Stimulated activated CD8-positive, alpha-beta memory T cell treated with anti-CD3 and anti-CD28 coated beads, Interleukin-12 subunit alpha, Interleukin-12 subunit beta, amount 100 ng/mL, for 1 hour (primary cell): ENCODE results near the gene APH1B.
"Not testable (repeated sequence)": the region's sequence is repeated elsewhere in the genome, so short reads cannot be mapped to it uniquely, and the experiment has no call there.

ENCODE experiments used
- DNase-seq: peaks from one replicate; pipeline ENCODE4 v3.0.0-alpha.2; 2020; ENCODE audit warnings: low read depth

The APH1B gene

GRCh38 chr15:63332367-63333124, 55.1 kb downstream of the APH1B start:
- DNase-seq: no peak

DNA sequence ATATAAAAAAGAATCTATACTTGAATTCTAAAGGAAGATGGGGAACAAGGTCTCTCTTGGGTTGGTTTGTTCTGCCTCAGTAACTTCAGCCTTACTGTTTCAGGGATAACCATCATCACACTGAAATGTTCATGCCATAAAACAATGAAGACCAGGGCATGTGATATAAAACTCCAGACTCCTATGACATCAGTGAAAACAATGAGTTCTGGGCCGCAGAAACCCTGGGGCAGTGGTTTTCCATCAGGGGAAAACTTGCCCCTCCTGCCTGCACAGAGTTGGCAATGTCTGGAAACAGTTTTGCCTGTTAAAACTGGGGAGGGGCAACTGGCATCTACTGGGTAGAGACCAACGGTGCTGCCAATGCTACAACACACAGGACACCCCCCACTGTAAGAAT, 57.4 kb downstream of the APH1B start:
- DNase-seq: no peak

- no peak for DNase-seq
These were observed 58.3 kb downstream of the APH1B start for GRCh38 chr15:63335543-63336240.

DNA sequence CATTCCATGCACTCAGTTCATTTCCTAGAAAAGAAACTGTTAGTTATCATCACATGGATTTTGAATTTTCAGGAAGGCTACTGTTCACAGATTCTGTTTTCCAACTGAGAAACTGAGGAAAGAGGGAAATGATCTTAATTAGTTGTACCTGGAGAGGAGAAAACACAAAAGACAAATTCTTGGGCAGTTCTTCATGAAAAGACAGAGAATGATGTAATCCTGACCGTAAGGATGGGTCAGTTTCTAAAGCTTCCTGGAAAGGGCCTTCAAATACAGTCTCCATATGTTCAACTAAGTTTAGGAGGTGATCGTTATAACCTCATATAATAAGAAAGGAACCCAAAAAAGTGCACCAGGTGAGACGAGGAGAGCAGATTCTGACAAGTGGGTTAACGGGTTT, 59.6 kb downstream of the APH1B start:
- DNase-seq: no peak

DNA sequence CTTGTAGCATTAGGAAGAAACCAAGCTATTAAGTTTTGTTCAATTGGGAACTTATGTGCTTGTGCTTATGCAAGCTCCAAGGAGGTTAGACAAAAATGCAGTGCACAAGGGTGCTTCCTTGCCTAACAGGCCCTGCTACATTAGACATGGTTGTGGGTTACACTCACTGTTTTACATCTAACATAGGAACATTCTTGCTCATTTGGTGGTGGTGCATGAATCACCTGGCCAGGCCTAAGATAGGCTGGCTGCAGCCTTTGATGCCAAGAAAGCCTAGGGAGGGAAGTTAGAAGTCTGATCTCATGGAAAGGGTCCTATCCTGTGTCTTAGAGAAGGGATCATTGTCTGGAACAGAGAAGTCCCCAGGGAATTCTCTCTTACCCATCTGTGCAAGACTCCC, 60.8 kb downstream of the APH1B start:
- DNase-seq: no peak

- DNase-seq: no peak
These were observed 61.8 kb downstream of the APH1B start for GRCh38 chr15:63339006-63339766.

DNA sequence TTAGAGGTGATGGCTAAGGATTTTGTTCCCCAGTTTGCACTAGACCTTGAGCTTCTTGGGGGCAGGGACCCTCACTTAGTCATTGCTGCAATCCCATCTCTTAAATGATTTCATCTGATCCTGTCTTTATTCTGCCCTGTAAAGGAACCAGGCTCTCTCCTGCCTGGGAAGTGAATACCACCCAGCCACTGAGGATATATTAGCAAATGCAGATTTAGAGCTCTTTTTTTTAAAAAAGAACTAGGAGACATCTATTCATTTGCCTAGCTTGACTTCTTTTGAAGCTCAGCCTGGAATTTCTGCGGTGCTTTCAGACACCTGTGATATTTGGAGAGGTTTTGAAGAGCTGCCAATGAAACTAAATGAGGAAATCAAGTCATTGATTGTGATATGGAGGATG, 62.4 kb downstream of the APH1B start:
- no peak for DNase-seq

DNA sequence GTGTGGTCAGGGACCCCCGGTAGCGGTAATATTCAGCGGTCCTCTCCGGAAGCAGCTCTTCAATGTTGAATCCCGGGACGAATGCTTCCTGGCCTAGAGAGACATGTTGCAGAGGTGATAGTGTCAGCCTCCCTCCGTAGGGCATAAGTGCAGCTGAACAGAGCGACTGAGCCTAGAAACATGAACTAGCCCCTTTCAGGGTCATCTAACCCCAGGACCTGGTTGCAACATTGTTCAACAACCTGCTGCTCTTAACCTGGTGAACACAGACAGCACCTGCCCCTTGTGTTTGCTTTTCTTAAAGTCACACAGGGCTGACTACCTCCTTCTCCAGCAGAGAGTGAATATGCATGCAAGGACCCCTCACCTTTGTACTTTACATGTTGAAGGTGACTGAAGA, 62.9 kb downstream of the APH1B start:
- DNase-seq: no peak

GRCh38 chr15:63340878-63341277, 63.5 kb downstream of the APH1B start:
- no peak for DNase-seq

- DNase-seq: no peak
These were observed 64.5 kb downstream of the APH1B start for GRCh38 chr15:63341898-63342297.

GRCh38 chr15:63342996-63343562, 65.7 kb downstream of the APH1B start:
- DNase-seq: not testable (repeated sequence)

DNA sequence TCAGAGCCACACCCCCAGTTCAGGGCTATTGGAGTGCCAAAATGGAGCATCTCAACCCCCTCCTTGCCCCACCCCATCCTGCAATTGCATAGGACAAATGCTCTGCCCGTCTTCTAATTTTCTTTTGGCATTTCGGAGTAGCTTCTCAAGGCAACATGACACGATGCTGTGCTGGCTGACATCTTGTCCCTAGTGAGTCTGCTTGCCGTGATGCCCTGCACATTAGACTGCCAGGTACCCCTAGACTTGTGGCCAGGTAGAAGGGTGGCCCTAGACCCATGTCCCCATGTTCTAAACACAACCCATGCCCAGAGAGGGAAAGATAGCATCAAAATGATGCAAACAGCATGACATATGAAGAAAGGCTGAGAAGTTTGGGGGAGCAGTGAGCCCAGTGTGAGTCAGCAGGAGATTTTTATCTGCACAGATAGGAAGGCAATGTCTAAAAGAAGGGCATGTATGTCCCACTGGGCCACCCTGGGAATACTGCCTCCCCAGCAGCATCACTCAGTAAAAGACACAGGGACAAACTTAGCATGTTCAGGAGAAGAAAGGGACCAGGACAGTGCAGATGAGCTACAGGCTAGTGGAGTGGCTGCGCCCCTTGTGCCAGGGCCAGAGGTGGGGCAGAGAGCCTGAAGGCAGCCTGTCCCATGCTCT, 67.5 kb downstream of the APH1B start:
- no peak for DNase-seq

DNA sequence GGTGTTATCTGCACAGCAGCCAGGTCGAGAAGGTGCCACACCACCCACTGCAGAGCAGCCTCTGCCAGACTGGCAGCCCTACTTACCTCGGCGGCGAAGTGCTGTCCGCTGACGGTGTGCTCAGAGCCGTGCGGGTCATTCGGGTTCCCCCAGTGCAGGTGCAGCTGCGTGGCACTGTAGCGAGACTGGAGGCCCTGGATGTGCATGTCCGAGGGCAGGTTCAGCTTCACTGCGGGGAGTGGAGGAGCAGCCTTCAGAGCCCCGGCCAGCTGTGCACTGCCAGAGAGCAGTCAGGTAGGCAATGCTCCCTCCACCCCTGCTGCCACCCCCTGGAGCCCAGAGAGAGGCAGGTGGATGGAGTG, 68.0 kb downstream of the APH1B start:
- no peak for DNase-seq

GRCh38 chr15:63347074-63347857, 69.9 kb downstream of the APH1B start:
- DNase-seq: no peak

GRCh38 chr15:63348392-63348791, 71.0 kb downstream of the APH1B start:
- no peak for DNase-seq

DNA sequence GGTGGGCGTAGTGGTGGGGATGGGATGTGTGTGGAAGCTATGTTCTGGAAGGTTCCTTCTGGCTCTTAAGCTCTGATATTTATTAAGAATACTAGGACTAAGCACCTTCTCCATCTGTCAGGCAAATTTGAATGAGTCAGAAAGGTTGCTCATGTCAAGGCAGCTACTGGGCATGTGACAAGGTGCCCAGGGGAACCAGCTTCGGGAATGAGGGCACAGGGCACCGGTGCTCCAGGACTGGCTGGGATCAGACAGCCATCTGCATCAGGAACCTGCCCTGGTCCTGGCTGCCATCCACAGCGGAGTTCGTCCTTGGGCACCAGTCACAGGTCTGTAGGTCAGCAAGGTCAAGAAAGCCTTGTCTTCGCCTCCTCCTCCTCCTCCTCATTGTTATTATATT, 71.8 kb downstream of the APH1B start:
- DNase-seq: no peak

GRCh38 chr15:63349621-63350020, 72.2 kb downstream of the APH1B start:
- DNase-seq: no peak

GRCh38 chr15:63350178-63350621, 72.8 kb downstream of the APH1B start:
- DNase-seq: no peak

- no peak for DNase-seq
These were observed 73.8 kb downstream of the APH1B start for GRCh38 chr15:63351170-63351569.

- no peak for DNase-seq
These were observed 75.4 kb downstream of the APH1B start for GRCh38 chr15:63352808-63353207.

DNA sequence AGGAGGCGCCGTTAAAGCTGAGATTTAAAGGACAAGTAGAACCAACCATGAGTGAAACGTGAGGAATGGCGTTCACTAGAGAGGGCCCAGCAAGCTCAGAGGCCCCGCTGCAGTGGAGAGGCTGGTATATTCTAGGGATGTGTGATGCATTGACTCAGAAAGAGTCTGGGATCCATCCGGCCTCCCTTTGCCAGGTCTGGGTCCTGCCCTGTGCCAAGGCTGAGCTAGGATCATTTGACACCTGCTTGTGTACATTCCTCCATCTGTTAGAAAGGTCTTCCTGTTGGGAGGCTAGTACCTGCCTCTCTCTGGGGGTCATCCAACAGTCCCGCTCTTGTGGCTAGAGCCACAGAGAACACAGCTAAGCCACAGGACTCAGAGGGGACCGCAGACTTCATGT, 75.9 kb downstream of the APH1B start:
- no peak for DNase-seq
